ENCODE measurements around the gene SEMA3C.
"Not testable (repeated sequence)": the region's sequence is repeated elsewhere in the genome, so short reads cannot be mapped to it uniquely, and the experiment has no call there.

The SEMA3C gene

GRCh38 chr7:80926955-80927354 lies 8.1 kb upstream of the SEMA3C start:
- not testable (repeated sequence) for DNase-seq (ENCODE audit: low spot score)

DNA sequence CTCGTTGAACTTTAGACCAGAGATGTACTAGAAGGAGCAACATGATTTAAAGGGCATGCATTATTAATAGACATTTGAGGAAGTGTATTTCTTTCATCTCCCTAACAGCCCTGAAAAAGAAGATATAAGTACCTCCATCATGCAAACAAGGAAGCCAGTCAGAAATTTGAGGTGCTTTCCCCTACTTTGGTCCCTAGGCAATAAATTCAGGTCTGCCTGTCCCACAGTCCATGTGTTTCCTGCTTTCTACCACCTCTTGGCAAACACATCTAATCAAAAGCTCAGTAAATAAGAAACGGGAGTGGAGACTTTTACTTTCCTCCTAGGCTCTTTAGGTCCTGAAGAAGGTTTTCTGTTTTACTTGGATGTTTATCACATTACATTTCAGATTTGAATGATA lies 5.2 kb upstream of the SEMA3C start:
- DNase-seq (ENCODE audit: low spot score), result no peak

GRCh38 chr7:80923211-80923612 lies 4.4 kb upstream of the SEMA3C start:
- no peak for DNase-seq (ENCODE audit: low spot score)

DNA sequence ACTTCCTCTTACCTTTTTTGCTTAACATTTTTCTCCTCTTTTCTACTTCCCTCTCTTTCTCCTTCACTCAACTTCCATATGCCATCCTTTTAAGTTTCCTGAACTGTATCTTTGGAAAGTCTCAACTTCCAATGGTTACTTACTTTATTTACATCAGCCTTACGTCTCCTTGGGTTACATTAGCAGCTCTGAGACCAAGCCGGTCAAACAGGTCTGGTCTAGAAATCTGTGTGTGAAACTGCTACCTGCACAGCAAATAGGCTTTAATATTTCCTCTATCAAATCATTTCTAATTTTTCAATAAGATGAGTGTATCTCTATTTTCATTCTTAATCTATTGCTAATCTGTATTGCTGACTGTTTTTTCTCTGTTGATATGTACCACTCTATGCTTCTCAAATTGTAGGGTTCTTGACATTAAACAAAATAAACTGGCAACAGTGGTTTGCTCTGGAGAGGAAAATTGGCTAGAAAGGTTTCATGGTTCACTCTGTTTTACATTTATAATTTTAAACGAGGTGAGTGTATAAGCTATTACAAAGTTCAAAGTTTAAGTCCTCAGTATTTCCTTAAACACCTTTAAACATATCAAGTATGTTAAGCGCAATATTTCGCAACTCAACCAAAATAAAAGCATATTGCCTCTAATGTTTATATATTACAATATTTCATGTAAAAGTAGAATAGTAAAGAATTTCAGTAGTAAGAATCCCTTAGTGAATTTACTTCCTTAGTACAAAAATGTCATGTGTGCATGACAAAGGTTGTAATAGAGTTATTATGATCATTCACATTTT lies 3.6 kb upstream of the SEMA3C start:
- no peak for DNase-seq (ENCODE audit: low spot score)

DNA sequence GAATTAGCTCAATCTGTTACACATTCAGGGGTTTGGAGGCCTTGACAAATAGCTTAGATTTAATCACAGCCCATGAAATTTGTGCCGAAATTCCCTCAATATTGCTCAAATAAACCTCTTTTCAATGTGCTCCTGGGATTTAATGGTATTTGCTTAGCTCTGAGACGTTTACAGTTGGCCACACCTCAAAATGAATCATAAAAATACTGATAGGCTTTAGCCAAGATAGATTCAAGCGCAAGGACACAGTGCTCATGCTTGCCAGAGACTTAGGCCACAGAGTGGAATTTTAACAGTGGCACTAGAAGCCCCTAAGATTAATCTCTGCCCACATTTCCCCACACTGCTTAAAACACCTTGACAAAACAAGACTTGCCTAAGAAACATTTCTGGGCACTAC lies 2.3 kb upstream of the SEMA3C start:
- DNase-seq (ENCODE audit: low spot score), result no peak

- DNase-seq (ENCODE audit: low spot score), result no peak
Observed at GRCh38 chr7:80918399-80918798, 452 bp downstream of the SEMA3C start.

DNA sequence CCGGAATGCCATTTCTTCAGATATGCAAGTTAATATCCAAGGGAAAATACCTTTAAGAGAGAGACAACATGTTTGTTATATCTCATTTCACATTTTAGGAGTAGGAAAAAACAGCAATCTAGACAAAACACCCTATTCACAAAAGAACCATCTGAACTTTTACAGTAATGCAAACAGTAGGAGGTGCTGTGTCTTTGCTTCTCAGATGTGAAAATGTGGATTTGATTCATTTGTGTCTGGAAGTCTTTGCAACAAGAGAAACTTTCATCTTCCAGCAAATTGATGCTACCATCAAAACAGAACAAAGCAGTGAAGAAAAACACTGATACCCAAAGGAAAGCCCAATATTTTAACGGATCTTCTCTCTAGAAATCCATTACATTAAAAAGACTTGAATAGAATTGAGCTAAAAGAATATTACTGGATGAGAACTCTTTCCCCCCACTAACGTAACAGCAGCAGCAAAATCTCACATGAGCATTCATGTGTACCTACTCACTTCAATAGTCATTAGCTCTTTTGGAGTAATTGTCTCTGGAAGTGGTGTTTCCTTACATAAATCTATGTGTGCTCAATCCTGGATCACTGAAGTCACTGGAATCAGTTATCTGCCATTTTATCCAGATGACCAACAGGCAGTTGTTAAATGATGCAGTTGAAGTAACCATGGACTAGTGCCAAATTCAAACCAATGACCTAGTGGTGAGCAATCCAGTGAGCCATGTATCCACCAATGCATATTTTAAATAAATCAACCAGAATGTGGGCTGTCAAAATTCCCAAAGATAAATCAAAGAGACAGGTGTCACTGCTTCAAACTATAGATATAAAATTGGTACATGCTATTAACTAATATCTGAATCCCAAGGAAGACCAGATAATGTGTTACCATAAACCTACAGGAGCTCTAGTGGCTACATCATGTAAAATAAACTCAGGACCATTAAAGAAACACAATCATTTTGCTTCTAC lies 1.8 kb downstream of the SEMA3C start:
- DNase-seq (ENCODE audit: low spot score), result peak; percentile 13

DNA sequence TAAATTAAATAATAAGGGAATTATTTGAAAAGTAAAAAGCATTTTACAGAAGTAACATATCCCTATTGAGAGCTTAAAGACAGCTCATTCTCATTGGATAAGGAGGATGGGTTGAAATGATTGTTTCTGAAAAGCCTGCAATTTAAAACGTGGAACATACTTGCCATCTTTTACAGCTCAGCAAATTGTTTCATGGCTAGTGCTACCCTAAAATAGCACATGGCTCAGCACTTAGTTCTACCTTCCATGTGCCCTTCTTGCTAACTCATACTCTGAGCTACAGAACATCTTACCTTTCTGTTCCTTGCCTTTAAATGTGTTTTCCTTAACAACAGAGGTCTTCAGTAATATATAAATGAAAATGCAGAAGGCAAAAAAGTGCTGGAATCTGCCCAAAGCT lies 8.6 kb downstream of the SEMA3C start:
- DNase-seq (ENCODE audit: low spot score), result no peak

DNA sequence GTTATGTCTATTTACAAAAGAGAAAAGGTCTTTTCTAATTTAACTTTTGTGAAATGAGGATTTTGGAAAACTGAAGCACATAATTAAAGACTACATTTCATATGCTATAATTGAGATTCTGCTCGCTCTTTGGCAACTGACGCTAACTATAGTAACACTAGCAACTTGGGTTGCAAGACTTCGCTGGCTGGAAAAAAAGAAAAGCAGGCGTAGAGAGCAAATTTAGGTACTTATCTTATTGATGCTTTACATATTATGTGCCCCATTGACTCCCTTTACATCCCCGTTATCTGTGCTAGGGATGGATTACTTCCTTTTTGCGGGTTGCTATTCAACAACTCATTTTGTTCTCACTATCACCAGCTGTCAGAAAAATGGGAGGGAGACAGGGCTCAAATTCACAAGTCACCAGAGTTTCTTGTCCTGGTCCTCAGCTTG lies 10.5 kb downstream of the SEMA3C start:
- no peak for DNase-seq (ENCODE audit: low spot score)

DNA sequence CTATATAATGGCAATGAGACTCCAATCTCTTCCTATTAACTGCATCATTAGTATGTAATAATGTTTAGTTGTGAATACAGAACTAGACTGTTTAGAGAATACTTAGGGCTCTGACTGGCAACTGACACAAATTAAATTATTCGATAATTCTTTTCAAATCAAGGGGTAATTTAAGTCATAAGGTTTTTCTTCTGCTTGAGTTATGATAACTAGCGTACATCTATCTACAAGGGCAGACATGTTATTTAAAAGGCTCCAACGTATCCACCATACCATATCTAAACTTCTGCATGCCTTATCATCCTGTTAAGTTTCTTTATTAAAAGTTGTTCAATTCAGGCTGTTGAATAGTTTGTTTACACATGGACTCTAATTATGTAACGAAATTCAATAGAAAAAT lies 11.2 kb downstream of the SEMA3C start:
- no peak for DNase-seq (ENCODE audit: low spot score)

GRCh38 chr7:80907141-80907601 lies 11.7 kb downstream of the SEMA3C start:
- DNase-seq (ENCODE audit: low spot score), result no peak

DNA sequence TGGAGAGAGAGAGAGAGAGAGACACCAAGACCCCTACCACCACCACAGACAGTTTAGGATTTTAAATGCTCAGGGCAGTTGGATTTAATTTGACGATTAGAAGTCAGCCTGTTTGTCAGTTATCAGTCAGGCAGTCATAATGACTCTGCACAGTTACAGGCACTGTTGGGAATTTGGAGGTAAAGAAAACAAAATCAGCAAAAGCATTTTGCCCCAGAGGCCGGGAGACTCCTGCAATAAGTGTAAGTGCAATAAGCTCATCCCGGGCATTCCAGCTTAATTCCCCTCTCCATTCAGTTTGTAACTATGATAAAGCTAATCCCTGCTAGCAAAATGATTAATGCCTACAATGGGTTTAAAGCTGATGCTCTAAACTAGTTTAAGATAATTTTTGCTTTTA lies 13.5 kb downstream of the SEMA3C start:
- DNase-seq (ENCODE audit: low spot score), result no peak

GRCh38 chr7:80902716-80903308 lies 16.0 kb downstream of the SEMA3C start:
- no peak for DNase-seq (ENCODE audit: low spot score)

GRCh38 chr7:80902019-80902418 lies 16.8 kb downstream of the SEMA3C start:
- DNase-seq (ENCODE audit: low spot score), result no peak

GRCh38 chr7:80900583-80901576 lies 18.0 kb downstream of the SEMA3C start:
- DNase-seq (ENCODE audit: low spot score), result no peak

DNA sequence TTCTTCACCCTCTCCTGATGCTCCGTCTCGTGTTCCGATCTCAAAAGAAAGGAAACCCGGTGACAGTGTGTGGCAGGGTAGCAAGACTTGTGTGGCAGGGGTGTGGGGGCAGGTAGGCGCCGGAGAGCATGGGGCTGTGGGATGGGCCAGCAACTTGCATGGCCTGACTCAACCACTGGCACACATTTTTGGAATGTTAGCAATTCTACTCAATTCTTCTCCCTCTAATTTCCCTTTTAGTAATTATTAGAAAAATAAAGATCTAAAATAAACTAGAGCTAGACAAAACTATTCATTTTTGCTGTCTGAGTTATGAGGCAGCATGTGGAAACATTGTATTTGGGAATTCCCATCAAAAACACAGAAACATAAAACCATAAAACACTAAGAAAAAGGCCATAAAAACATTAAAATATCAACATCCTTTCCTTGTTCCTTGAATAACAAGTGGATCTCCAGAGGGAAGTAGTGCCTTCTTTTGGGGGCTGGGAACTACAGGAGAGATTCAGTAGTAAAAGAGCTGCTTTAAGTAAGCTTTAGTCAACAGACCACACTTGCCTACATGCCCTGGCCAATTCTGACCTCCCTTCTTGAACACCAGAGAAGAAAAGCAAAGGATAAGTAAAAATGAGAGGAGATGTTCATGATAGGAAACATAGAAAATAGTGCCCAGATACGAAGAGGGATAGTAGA lies 21.8 kb downstream of the SEMA3C start:
- no peak for DNase-seq (ENCODE audit: low spot score)

- no peak for DNase-seq (ENCODE audit: low spot score)
Observed at GRCh38 chr7:80895056-80895455, 23.8 kb downstream of the SEMA3C start.

- no peak for DNase-seq (ENCODE audit: low spot score)
Observed at GRCh38 chr7:80891259-80891544, 27.6 kb downstream of the SEMA3C start.

- no peak for DNase-seq (ENCODE audit: low spot score)
Observed at GRCh38 chr7:80890426-80891258, 28.2 kb downstream of the SEMA3C start.

DNA sequence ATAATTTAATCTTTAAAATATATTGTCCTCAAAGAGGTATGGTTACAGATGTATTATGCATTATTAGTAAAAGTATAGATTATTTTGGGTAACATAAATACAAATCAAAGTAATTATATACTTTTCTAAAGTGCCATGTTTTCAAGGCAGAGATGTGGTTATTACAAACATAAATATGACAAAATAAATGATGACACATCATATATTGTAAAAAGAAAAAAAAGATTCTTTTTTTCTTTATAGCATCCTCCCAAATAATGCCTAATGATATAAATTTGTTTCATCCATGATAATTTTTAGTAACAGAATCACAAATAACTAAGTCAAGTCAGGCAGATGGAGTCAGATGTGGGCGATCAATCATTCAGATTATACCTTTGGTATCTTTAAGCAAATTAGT lies 29.3 kb downstream of the SEMA3C start:
- DNase-seq (ENCODE audit: low spot score), result no peak

Measured in hepatic stellate cell (primary cell).